RWPE1 (cell line): ENCODE data around the gene GALNT13.

Source experiments
- CTCF ChIA-PET: fragments of 350-600 bp; sonication (Branson Sonifier 250); formaldehyde crosslinking; extraction: SDS; loops from one replicate; lab custom pipeline; 2021; lab: Yijun Ruan, JAX
- POLR2A ChIA-PET: fragments of 400-600 bp; formaldehyde crosslinking; extraction: SDS; loops from one replicate; lab custom pipeline; 2020; ENCODE audit warnings: antibody characterized with exemption; ENCODE audit not compliant: low non-redundant PET; lab: Yijun Ruan, JAX
- DNase-seq: peaks from one replicate; pipeline ENCODE4 v3.0.0; 2012; ENCODE audit warnings: low spot score
- H3K27ac ChIP-seq: fragments of 450-650 bp; 2 replicates; pipeline ENCODE4 v1.5.1; 2017
- TF ChIP-seq, protein P1 (sequence below): fragments of 450-650 bp; conservative IDR thresholded peaks from 2 replicates; pipeline ENCODE4 v1.5.1; 2017; ENCODE audit warnings: low read depth, mild to moderate bottlenecking

The GALNT13 gene

DNA sequence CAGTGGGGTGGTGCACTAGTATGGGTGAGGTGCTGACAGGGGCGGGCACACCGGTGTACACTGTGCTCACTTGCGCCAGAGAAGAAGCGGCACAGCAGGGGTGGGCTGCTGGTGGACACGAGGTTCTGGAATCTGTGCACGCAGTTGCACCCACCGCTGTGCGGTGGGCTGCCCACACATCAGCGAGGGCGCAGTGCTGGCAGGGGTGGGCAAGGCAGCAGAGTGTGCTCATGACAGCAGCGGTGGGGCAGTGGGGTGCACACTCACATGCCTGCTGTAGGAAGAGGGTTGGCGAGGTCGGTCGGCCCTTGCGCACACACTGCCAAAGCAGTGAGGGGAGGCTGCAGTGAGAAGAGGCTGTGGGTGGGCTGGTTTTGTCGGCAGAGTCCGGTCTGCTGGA is 141.8 kb downstream of the GALNT13 start:
- TF ChIP-seq, protein P1, sequence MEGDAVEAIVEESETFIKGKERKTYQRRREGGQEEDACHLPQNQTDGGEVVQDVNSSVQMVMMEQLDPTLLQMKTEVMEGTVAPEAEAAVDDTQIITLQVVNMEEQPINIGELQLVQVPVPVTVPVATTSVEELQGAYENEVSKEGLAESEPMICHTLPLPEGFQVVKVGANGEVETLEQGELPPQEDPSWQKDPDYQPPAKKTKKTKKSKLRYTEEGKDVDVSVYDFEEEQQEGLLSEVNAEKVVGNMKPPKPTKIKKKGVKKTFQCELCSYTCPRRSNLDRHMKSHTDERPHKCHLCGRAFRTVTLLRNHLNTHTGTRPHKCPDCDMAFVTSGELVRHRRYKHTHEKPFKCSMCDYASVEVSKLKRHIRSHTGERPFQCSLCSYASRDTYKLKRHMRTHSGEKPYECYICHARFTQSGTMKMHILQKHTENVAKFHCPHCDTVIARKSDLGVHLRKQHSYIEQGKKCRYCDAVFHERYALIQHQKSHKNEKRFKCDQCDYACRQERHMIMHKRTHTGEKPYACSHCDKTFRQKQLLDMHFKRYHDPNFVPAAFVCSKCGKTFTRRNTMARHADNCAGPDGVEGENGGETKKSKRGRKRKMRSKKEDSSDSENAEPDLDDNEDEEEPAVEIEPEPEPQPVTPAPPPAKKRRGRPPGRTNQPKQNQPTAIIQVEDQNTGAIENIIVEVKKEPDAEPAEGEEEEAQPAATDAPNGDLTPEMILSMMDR = no peak
- no peak for DNase-seq
- ChIA-PET POLR2A (no interaction called here), CTCF (no interaction called here)
- H3K27ac ChIP-seq = no peak overlapping the region

DNA sequence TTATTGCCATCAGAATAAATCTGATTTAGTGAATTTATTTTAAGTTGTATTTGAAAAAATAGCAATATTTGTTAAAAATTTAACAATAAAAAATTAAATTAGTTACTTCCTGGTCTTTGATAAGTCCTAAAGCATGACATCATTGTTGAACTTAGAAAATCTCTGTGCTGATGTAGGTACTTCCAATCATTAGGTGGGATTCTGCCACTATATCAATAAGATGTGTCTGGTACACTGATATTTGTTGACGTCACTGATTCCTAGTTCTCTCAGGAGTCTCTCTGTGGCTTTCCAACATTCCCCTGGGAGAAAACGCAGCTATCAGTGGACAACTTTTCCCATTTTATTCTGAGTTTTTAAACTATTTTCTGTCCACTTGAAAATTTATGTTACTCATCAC is 143.5 kb downstream of the GALNT13 start:
- H3K27ac ChIP-seq = no peak overlapping the region
- ChIA-PET CTCF (no interaction called here), POLR2A (no interaction called here)
- TF ChIP-seq, protein P1 = no peak
- no peak for DNase-seq

DNA sequence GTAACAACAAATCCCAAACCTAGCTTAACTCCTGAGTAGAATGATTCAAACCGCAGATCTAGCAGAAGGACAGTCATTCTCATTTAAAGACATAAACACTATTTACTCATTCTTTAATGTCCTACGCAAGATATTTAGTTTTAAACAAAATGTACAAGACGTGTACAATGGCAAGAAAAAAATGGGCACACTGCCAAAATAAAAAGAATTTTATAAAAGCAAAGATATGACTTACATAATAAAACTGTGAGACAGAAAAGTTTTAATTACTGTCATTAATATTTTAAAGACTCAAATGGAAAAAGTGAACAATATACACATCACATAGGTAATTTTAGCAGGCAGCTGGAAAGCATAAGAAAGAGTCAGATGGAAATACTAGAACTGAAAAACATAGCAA is 157.8 kb downstream of the GALNT13 start:
- TF ChIP-seq, protein P1 = no peak
- ChIA-PET POLR2A (no interaction called here), CTCF (no interaction called here)
- DNase-seq = no peak
- H3K27ac ChIP-seq = no peak overlapping the region

DNA sequence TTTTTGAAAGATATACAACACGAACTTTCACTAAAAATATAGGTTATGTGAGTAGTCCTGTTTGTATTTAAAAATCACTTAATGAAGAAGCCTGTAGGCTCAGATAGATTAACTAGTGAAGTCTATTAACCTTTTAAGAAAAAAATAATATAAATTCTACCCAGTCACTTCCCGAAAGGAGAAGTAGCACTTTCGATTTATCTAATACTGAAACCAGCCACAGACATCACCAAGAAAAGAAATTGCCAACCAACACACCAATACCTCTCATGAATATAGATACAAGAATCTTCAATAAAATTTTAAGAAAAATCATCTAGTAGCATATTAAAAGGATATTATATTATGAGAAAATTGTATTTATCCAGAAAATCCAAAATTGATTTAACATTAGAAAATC is 160.5 kb downstream of the GALNT13 start:
- H3K27ac ChIP-seq = no peak overlapping the region
- POLR2A ChIA-PET = no interaction called here
- TF ChIP-seq, protein P1 = no peak
- CTCF ChIA-PET = interaction anchor here (0.5 kb wide), 1 partner anchor 14 kb away, joined by 5 read pairs; no protein-coding TSS in a partner anchor
- DNase-seq = no peak

DNA sequence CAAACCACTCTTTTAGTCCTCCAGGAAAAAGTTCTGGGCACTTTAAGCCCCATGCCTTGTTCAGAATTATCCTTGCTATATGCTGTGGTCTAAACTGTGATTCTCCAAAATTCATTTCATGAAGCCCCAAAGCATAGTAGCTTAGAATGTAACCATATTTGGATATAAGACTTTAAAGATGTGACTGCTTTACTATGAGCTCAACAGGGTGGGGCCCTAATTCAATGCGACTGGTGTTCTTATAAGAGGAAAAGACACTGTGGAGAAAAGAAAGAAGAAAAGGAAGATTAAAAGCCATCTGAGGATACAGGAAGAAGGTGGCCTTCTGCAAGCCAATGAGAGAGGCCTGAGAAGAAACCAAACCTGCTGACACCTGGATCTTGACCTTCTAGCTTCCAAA is 174.8 kb downstream of the GALNT13 start:
- no peak overlapping the region for H3K27ac ChIP-seq
- DNase-seq = no peak
- TF ChIP-seq, protein P1 = no peak
- ChIA-PET POLR2A (no interaction called here), CTCF (no interaction called here)

DNA sequence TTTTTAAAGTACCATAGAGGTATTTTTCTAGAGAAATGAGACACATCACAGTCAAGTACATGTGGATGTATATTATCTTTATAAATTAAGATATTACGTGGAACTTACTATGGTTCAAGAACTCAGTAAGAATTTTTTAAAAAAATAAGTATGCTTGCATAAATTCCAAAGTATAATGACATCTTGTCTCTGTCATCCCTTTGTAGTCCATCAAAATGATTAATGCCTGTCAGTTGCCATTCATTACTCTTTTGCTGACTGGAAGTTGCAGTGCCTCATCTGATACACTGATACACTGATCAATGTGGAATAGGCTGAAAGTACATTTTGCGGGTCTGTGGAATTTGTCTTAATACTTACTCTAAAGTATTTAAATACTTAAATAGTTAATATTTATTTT is 177.2 kb downstream of the GALNT13 start:
- no peak for DNase-seq
- POLR2A ChIA-PET = no interaction called here
- TF ChIP-seq, protein P1 = no peak
- CTCF ChIA-PET = no interaction called here
- H3K27ac ChIP-seq = no peak overlapping the region

DNA sequence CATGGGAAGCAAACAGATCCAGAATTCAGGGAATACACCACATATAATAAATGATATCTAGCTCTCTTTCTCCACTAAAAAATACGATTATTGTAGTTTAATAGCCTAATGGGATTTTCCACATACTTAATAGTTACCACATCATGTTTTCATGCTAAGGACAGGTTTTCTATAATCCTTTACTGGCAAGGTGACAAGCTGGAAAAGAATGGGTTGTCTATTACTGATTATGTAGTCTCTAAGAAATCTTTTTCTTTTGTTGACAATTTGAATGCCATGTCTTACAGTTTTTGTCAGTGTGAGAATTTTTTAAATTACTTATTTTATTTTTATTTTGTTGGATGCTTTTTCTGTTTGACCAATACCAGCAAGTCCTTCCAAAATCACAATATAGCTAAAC is 177.8 kb downstream of the GALNT13 start:
- TF ChIP-seq, protein P1 = no peak
- CTCF ChIA-PET = no interaction called here
- H3K27ac ChIP-seq = no peak overlapping the region
- no peak for DNase-seq
- POLR2A ChIA-PET = no interaction called here
